T-helper 2 cell treated with Interferon-gamma antibody and Interleukin-4, amounts not matched to agents 100 ng/mL and 5 ng/mL, for 36 hours (primary cell): ENCODE data around the gene IDS. TPM values are rescaled to one million over a fixed set of nuclear protein-coding genes. Genes with fewer than 3 reads are reported as not detected.
"Not testable (repeated sequence)": the region's sequence is repeated elsewhere in the genome, so short reads cannot be mapped to it uniquely, and the experiment has no call there.

ENCODE experiments used
- intact Hi-C: fragments of 100-400 bp; cut with micrococcal nuclease; formaldehyde crosslinking; loops from one replicate; pipeline ENCODE4 v1.15.1; 2023
- total RNA-seq: library from RNA; stranded (reverse); gene quantifications from 2 replicates; pipeline ENCODE4 v1.2.3, GENCODE V29; 2022

IDS gene
- total RNA-seq, 1 donor from 2014 or later, result 48.8 TPM

GRCh38 chrX:149503446-149503845 lies 1.7 kb downstream of the IDS start:
- intact Hi-C loops, result loop anchor here (5.0 to 10.0 kb wide), 2 partner anchors 1479 to 1891 kb away; partner anchors contain the start of genes HMGB3 and VMA21

GRCh38 chrX:149502923-149503322 lies 2.2 kb downstream of the IDS start:
- intact Hi-C loops, result loop anchor here (5.0 to 10.0 kb wide), 2 partner anchors 1479 to 1892 kb away; partner anchors contain the start of genes HMGB3 and VMA21

- intact Hi-C loops, result loop anchor here (5.0 to 10.0 kb wide), 2 partner anchors 1483 to 1895 kb away; partner anchors contain the start of genes HMGB3 and VMA21
These were observed 5.3 kb downstream of the IDS start for GRCh38 chrX:149499766-149500165.

GRCh38 chrX:149498767-149499166 lies 6.3 kb downstream of the IDS start:
- intact Hi-C loops, result no loop called here

- intact Hi-C loops, result no loop called here
These were observed 7.5 kb downstream of the IDS start for GRCh38 chrX:149497626-149498025.

- intact Hi-C loops, result no loop called here
These were observed 8.1 kb downstream of the IDS start for GRCh38 chrX:149497054-149497453.

GRCh38 chrX:149495573-149496071 lies 9.5 kb downstream of the IDS start:
- intact Hi-C loops, result no loop called here

GRCh38 chrX:149494844-149495565 lies 10.1 kb downstream of the IDS start:
- intact Hi-C loops, result no loop called here

GRCh38 chrX:149493567-149494562 lies 11.2 kb downstream of the IDS start:
- intact Hi-C loops, result no loop called here

GRCh38 chrX:149491812-149492211 lies 13.3 kb downstream of the IDS start:
- intact Hi-C loops, result no loop called here

GRCh38 chrX:149490100-149490499 lies 15.0 kb downstream of the IDS start:
- intact Hi-C loops, result no loop called here

GRCh38 chrX:149488411-149489052 lies 16.6 kb downstream of the IDS start:
- intact Hi-C loops, result not testable (repeated sequence)

- intact Hi-C loops, result not testable (repeated sequence)
These were observed 17.1 kb downstream of the IDS start for GRCh38 chrX:149488008-149488407.

GRCh38 chrX:149487292-149487691 lies 17.8 kb downstream of the IDS start:
- intact Hi-C loops, result no loop called here

GRCh38 chrX:149476513-149476912 lies 28.6 kb downstream of the IDS start:
- intact Hi-C loops, result loop anchor here (10.0 kb wide), 1 partner anchor 1342 kb away; no protein-coding TSS in a partner anchor

- intact Hi-C loops, result loop anchor here (10.0 kb wide), 1 partner anchor 1339 kb away; no protein-coding TSS in a partner anchor
These were observed 31.1 kb downstream of the IDS start for GRCh38 chrX:149473966-149474365.

- intact Hi-C loops, result loop anchor here (10.0 kb wide), 1 partner anchor 1338 kb away; no protein-coding TSS in a partner anchor
These were observed 32.0 kb downstream of the IDS start for GRCh38 chrX:149473092-149473491.

GRCh38 chrX:149472625-149473024 lies 32.5 kb downstream of the IDS start:
- intact Hi-C loops, result loop anchor here (10.0 kb wide), 1 partner anchor 1338 kb away; no protein-coding TSS in a partner anchor

- intact Hi-C loops, result loop anchor here (10.0 kb wide), 1 partner anchor 1337 kb away; no protein-coding TSS in a partner anchor
These were observed 33.7 kb downstream of the IDS start for GRCh38 chrX:149471397-149471796.

GRCh38 chrX:149470955-149471354 lies 34.2 kb downstream of the IDS start:
- intact Hi-C loops, result loop anchor here (10.0 kb wide), 1 partner anchor 1336 kb away; no protein-coding TSS in a partner anchor

- intact Hi-C loops, result no loop called here
These were observed 35.7 kb downstream of the IDS start for GRCh38 chrX:149469406-149469805.
